SIG-M5 (cell line): ENCODE measurements around the gene NRP2.

Experiments used
- DNase-seq: peaks from one replicate; lab custom pipeline; 2025; lab: John Stamatoyannopoulos, UW

NRP2 gene

DNA sequence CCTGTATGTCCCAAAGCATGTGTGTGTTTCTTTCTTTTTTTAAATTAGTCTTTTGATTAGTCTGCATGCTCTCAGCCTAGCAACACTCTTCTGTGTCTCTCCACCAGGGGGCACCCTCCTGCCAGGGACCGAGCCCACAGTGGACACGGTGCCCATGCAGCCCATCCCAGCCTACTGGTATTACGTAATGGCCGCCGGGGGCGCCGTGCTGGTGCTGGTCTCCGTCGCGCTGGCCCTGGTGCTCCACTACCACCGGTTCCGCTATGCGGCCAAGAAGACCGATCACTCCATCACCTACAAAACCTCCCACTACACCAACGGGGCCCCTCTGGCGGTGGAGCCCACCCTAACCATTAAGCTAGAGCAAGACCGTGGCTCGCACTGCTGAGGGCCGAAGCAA lies 93.8 kb downstream of the NRP2 start:
- no peak for DNase-seq

DNA sequence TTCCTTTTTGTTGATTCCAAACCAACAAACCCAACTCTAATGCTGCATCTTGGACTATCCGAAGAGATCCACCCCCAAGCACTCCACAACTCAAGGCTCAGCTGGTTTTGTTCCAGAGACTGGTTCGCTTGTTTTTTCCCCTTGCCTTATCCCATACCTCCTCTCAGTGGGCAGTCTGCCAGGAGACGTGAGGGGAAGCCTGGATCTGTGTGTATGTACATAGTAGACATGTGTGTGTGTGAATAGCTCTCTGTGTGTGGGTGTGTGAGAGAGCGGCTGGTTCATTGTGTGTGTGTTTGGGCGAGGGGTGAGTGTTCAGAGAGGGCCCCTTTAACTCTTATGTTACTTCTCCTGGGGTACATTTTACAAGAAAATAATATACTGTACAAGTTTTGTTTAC lies 94.4 kb downstream of the NRP2 start:
- DNase-seq, result no peak

DNA sequence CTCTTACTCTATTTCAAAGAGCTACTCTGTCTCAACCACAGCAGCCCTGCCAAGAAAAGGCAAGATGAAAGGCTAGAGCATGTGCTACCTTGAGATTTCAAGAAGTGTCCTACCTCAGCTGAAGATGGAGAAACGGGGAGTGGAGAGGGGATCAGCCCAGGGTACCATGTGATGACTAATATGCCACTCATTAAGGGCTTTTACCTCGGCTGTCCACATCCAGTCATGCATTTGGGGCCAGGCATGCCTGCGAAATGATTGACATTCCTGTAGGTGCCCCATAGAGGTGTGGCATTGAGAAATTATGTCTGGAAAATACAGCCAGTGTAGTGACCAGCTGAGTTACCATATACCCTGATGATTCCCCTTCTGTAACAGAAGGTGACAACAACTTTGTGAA lies 96.1 kb downstream of the NRP2 start:
- no peak for DNase-seq

DNA sequence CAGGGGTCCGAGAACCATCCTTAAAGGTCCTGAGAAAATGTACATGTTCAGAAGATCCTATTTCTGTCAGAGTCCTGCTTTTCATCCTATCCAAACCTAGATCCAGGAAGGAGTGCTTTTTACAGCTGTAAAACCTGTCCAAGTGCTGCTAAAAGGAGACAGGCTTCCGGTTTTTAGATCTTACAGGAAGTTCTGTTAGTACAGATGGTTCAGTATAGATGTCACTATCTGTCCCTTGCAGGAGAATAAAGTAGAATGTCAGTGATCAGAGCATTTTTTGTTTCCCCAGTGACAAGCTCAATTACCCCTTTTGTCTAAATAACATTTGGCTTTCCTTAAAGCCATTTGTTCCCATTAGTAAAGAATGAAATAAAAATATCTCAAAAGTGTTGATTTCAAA lies 98.3 kb downstream of the NRP2 start:
- no peak for DNase-seq

DNA sequence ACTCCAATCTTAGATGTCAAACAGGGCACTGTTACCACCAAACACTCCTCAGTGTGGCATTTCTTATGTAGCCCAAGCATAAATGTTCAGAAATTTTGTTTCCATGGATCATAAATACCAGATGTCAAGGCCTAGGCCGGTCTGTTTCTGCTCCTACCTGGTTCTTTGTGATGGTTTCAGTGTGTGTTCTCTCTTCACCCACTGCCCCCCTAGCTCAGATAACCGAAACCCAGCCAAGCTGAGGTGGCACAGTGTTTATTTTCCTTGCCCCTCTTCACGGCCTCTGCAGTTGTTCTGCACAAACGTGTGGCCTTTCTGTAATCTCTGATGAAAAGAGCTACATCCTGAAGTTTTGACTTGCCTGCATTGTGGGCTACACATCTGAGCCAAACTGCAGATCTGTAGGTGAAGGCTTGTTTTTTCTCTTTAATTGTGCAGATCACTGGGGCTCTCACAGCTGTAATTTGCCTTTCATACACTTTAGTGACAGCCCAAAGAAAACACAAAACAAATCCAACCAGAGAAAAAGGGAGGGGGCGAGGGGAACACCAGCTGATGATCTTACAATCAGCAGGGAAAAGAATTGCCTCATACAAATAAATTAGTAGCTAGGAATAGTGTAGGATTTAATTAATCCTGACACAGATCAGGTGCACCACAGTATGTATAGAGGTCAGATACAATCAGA lies 99.1 kb downstream of the NRP2 start:
- DNase-seq, result no peak

DNA sequence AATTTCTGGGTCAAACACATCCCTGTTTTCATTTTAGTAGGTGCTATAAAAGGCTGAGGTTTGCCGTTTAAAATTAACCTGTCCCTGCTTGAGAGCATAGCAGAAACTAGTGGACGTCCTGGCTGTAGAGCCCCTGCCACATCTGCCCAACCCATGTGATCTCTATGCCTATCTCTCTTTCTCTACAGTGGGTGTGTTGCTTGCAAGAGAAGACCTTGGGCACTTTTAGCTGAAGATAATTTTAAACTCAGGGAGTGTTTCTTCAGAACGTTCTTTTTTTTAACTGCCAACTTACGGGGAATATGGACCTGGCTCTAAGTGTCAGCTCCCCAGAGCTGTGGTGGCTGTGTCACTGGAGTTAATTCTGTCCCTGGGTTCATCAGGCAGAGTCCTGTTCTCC lies 100.6 kb downstream of the NRP2 start:
- DNase-seq, result no peak

DNA sequence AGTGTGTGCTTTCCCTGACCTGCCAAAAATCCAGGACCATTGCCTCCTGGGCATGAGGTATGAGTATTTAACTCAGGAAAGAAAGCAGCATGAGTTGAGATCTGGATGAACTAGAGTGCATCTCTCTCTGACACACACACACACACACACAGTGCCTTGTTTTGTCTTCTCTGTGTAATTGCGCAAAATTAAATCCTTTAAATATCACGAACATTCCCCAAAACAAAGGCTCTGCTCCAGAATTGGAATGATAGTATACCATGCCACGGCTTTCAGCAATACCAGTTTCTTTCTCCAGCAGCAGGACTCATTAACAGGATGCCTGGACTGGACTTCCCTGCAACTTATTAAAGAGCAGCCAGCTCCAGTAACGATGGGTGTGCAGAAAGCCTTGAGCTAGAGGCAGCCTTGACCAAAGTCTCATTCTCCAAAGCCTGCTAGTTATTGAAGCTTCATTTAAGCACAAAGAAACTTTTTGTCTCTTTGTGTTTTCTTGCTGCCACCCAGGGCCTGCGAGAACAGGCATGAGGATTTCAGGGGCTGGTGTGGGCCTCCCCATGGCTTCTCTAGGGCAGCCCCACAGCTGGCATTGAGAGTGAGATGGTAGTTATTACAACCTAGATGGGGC lies 101.7 kb downstream of the NRP2 start:
- DNase-seq, result no peak

DNA sequence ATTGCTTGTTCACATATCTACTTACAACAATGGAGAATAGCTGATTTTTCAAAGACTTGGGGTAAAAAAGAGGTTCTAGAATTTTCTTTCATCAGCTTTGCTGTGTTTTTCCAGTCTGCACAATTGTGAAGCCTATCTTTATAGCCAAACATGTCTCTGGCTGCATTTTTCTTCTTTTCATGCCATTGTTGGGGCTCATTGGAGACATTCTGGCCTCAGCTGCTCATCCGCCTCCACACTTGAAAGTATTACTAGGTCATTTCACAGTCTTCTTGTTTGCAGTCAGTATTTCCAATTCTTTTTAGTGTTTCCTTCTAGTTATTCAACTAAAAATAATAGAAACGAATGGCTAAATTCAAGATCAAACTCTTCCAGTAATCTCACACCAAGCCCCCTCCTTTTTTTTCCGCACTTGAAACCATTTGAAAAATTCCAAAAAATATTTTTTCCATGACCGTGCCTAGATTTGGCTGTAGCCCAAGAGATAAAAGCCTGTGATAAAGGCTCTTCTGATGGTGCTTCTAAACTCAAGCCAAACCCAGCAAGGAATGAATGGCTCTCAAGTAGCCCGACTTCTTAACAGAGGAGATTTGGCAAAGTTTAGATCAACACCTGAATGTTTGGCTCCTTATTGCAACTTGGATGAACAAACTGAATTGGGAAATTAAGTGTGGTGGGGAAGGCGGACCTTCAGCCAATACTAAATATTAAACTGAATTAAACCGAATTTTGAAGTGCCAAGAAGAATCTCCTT lies 103.4 kb downstream of the NRP2 start:
- no peak for DNase-seq

DNA sequence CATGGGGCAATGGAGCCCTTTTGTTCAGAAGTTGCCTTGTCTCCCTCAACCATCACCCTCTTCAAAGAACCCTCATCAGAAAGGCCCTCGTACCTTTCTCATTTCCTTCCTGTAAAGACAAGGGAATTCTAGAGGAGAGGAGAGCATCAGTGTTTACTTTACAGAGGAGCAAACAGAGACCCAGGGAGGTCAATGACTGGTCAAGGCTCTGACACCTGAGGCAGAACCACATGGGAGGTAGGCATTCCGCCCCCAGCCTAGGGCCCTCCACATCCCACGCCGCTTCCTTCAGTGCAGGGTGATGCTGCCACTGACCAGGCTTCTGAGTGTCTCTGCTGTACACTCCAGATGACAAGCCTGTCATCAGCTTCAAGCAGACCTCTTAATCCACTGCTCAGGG lies 104.7 kb downstream of the NRP2 start:
- DNase-seq, result no peak

DNA sequence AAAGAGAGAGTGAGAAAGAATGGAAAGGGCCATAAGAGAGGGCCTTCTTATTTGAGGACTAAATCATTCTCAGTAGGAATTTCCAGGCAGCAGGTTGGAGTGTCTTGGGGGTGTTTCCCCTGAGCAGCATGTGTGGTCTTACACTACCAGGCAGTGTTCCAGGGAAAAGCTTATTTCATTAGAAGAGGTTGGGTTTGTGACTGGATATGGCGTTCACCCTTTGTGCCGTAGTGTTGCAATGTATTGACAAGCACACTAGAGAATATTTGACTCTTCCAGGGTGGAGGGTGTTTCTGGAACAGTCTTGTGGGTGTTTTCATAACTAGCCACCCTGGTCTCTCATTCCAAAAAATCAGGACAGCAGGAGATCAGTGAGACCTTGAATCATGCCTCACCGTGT lies 105.5 kb downstream of the NRP2 start:
- no peak for DNase-seq

DNA sequence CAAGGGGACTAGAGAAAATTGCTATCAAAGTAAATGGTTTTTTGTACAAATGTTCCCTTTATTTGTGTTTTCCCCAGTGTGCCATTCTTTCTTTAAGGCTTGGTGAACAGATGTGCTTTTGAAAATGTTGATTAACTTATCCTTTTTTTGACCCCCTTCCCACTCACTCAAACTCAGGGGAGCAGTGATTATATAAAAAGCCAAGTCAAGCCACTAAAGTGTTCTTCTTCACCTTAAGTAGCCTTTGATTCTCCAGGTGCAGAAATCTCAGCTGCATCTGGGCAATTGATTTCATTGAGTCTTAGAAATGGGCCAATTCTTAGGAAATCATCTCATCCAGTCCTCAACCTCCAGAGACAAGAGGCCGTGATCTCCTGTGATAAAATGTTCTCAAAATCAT lies 107.6 kb downstream of the NRP2 start:
- DNase-seq, result no peak

DNA sequence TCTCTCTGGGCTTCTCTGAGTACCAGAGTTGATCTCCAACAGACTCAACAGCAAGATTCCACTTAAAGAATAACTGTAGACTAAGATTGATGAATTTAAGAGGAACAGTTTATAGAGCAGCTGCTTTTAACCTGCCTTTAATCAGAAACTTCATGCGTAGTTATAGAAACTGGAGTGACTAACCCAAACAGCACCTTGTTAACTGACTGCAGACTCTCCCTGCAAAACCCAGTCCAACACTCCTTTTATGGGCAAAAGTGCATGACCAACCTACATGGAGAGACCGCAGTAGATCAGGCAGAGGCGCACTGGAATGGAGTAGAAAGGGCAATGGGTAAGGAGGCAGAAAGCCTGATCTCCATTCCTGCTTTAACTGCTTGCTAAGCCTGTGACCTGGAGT lies 110.6 kb downstream of the NRP2 start:
- no peak for DNase-seq

DNA sequence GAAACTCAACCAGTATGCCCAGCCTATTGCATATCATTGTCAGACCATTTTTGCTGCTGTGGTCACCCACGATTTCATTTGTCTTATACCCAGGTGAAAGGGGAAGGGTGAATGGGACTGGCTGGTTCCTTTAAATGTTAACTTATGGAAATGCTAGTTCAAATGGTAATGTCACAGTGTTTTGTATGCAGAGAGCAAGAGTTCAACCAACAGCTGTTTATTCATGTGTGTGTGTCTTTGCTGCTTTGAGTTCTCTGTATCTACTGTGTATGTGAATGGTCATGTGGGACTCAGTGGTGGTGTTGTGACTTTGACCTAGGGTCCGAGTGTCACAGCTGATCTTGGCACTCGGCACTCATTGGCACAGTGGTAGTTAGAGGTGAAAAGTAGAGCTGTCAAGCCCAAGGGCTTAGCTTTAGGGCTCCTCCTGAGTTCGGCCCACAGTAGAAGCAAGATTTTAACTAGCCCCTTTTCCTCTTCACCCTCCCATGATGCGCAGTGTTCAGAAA lies 114.6 kb downstream of the NRP2 start:
- DNase-seq, result no peak

DNA sequence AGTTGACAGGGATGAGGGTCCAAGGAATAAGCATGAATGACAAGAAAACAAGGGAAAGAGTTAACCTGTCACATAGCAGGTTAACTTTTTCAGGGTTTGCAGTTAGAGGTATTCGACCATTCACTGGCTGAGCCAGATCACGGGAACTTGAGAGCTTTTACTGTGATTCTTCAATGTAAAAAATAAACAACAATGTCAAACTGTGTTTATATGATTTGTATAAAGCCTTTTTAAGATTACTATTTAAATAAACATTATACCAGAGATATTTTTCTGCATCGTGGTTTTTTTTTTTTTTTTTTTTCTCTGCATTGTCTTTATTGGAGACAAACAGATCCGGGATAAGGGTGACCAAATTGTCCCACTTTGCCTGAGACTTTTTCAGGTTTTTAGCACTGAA lies 115.6 kb downstream of the NRP2 start:
- DNase-seq, result no peak

DNA sequence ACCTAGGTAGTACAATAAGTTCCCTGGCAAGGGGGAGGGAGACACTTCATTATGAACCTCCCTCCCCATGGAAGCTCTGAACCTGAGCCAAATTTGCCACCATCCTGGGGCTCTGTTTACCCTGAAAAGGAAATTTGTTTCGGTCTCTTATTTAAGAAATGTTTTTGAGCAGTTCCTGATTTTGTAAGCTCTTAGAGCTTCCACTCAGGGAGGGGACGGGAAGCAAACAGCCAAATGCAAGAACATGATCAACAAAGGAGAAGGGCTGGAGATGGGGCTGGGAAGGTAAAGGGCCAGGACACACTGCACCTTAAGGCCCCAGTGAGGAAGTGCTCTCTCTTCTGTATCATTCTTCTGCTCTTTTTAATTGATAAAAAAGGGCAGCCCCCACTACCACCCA lies 117.9 kb downstream of the NRP2 start:
- DNase-seq, result no peak

DNA sequence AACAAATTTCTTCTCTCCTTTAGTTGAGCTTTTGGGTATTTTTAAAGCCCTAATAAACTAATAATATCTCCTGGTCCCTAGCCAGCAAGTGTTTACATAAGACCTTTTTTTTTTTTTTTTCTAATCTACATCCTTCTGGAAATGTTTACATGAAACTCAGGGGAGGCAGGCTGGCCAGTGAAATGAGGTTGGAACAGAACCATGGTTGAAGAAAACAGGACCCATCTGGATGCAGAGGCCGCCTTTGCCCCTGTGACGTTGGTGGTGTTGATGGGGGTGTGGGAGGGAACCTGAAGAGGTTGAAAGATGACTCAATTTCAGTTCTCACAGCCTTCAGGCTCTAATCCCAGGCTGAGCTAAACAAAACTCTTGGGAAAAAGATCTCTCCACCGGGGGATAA lies 118.5 kb downstream of the NRP2 start:
- no peak for DNase-seq

DNA sequence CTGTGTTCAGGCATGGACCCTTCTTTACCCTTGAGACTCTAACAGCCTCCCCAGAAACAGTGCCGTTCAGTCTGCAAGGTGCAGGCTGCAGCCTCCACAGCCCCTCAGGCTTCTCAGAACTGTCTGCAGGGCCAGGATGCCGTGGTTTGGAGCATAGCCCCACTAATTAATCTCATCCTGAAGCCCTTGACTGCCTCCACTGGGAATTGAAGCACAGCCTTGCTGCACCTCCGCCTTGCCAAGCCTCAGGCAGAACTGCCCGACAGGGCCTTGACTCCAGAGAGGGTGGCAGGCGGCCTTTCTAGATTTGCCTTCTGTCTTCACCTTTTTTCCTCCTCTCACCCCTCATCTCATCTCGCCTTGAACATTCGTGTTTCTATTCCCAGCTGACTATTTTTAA lies 119.8 kb downstream of the NRP2 start:
- DNase-seq, result no peak

DNA sequence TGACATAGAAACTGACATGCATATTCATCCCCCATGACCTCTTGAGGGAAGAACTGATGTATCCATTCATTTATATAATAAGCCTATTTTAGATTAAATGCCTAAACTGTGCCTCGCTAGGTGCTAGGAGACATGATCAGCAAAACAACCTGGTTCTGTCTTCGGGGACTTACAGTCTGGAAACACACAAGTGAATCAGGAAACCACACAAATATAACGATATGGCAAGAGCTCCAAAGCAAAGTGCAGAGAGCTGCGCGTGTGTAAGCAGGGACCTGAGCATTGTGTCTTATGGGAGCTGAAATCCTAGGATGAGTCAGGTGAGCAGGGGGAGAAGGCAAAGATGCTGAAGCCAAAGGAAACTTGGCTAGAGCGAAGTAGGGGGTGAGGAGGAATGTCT lies 120.6 kb downstream of the NRP2 start:
- no peak for DNase-seq

DNA sequence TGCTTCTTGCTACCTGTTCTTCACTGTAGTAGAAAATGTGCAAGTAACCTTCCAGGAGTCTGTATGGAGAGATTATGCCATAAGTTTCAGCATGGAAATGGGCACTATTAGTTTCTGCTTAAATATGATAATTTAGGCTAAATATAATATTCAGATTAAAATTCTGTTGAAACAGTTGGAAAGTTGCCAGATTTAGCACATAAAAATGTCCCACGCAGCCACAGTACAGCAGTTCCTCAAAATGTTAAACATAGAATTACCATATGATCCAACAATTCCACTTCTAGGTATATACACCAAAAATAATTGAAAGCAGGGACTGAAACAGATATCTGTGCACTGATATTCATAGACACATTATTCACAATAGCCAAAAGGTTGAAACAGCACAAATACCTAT lies 121.2 kb downstream of the NRP2 start:
- DNase-seq, result no peak

DNA sequence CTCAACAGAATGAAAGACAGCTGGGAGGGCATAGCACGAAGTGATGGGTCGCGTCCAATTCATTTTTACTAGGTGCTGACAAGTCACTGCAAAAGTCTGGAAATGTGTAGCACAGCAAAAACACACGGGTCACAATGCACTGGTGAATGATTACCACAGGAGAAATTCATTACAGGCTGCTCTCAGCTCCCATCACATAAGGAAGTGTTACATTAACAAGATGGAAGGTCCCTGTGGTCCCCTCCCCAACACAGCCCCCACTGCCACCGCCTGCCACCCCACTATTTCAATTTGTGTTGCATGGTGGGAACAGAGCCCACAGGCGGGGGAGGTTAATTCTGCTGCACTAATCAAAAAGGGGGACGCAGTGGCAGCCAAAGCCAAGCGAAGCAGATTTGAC lies 122.8 kb downstream of the NRP2 start:
- DNase-seq, result no peak

DNA sequence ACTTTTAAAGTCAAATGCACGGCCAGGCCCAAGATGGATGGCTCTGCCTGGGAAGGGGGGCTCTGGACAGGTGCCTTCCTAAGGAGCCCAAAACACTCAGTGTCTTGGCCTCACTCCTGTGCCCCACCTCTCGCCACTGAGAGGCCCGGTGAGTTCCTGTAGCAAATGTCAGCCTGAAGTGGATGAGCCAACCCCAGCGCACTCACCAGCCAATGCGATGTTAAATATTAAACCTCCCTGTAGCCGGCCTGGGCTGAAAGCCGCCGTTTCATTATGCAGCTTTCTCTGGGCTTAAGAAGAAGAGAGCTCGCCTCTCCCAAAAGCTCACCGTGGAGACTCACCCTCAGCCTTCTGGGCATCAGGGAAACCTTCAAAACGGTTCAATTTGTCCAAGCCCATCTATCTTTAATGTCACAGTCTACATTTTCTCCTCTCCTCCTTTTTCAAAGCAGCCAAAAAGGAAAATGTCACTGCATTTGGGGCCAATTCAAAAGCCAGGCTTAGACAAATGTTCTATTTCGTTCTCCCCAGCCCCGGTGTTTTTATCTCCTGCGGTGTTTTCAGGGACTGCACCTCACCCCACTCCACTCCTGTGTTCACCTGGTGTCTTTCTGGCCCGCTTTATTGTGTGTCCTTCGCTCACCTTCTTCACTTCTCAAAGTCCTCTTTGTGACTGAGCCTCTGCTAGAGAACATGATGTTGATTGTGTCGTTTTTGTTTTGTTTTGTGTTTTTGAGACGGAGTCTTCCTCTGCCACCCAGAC lies 124.0 kb downstream of the NRP2 start:
- no peak for DNase-seq

DNA sequence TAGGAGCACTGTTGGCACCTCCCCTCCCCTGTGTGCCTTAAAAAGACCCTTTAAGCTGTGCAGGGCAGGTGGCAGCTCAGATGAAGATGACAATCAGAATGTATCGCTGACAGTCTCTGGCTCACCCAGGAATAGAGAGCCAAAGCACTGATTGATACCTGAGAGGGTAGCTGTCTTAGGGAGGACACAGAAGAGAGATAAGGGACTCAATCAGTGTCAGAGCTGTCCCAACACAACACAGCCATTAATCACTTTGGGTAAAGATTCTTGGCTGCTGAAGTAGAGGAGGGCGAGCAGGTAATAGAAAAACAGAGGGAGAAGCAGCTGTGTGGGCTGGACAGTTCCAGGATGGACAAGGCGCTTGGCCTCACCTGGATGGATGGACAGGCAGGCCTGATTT lies 124.9 kb downstream of the NRP2 start:
- no peak for DNase-seq

DNA sequence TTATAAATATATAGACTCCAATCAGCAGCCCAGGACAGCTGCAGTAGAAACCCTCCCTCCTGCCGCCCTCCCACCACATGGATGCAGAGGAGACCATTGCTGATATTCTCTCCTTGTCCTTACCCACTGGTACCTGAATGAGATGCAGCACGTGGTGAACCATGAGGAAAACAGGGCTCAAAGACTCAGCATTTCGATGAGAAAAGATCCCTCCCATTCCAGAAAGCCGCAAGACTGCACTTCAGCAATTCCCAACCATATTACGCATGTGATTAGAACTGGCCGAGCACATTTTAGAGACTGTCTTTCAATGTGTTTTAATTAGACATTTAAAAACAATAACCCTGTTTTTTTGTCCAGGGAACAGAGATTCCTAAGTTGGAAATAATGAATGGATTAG lies 125.5 kb downstream of the NRP2 start:
- no peak for DNase-seq
